HCT116 (cell line): Measurements from ENCODE around the gene TNNI2. TPM values are rescaled to one million over a fixed set of nuclear protein-coding genes. Genes with fewer than 3 reads are reported as not detected.

ENCODE experiments used
- ATAC-seq: fragments of 200-7000 bp; cut with Tn5 transposase; 2 replicates; pipeline ENCODE4 v1.9.1; 2020; ENCODE audit warnings: mild to moderate bottlenecking, moderate library complexity
- BruUV-seq: library from RNA; stranded (reverse); fragments of 400-500 nt; replicated peaks from 2 replicates; lab custom pipeline; 2021; lab: Mats Ljungman, UMichigan
- CTCF ChIA-PET: fragments of 300-600 bp; sonication (Branson Sonifier 250); formaldehyde crosslinking; loops from one replicate; lab custom pipeline; 2021; ENCODE audit warnings: antibody characterized with exemption; lab: Charles Lee
- POLR2A ChIA-PET: fragments of 300-600, 350-600 bp; sonication (Branson Sonifier 250); formaldehyde crosslinking; loops from one replicate; lab custom pipeline; 2021; ENCODE audit warnings: antibody characterized with exemption; lab: Charles Lee
- RAD21 ChIA-PET, 2 experiments: fragments of 300-600 bp; sonication (Branson Sonifier 250); formaldehyde crosslinking; loops; one replicate each; lab custom pipeline; 2023; ENCODE audit warnings: low total read pairs in 2 of 2; ENCODE audit not compliant: uncharacterized antibody in 2 of 2, unreplicated experiment in 2 of 2, low non-redundant PET in 1 of 2; lab: Charles Lee
- DNase-seq: peaks from one replicate; pipeline ENCODE4 v3.0.0-alpha.2; 2010; ENCODE audit warnings: low read depth, low spot score
- H2AFZ ChIP-seq: fragments of 200-600 bp; shearing (Covaris generic), sonication (generic); 2 replicates; pipeline ENCODE4 v1.6.1; 2017; ENCODE audit warnings: low read depth, mixed run types, mixed read lengths, antibody characterized with exemption, low read length; ENCODE audit not compliant: poor library complexity, severe bottlenecking
- H3K27ac ChIP-seq: 2 replicates; pipeline ENCODE4 v1.5.1; 2012; ENCODE audit warnings: low read depth, low read length
- H3K27me3 ChIP-seq: fragments of 200-600 bp; sonication (generic); 2 replicates; pipeline ENCODE4 v1.6.1; 2016; ENCODE audit warnings: mixed run types, low read length, mixed read lengths; ENCODE audit not compliant: insufficient read depth
- H3K36me3 ChIP-seq, 2 experiments: fragments of 200-500 bp in 1 of 2; fragments of 200-600 bp in 1 of 2; sonication (Bioruptor generic) in 1 of 2; sonication (generic) in 1 of 2; 2 replicates each; pipeline versions ENCODE4 v1.5.1 to v1.6.1; 2014 to 2016; ENCODE audit warnings: low read length in 2 of 2, inconsistent platforms in 1 of 2, mixed read lengths in 1 of 2, mixed run types in 1 of 2; ENCODE audit not compliant: insufficient read depth in 2 of 2, control insufficient read depth in 1 of 2
- H3K4me1 ChIP-seq, 2 experiments: fragments of 200-600 bp in 1 of 2; sonication (generic) in 1 of 2; 2 replicates each; pipeline versions ENCODE4 v1.5.1 to v1.6.1; 2012 to 2017; ENCODE audit warnings: low read length in 2 of 2, inconsistent platforms in 1 of 2, mild to moderate bottlenecking in 1 of 2, mixed read lengths in 1 of 2, mixed run types in 1 of 2, moderate library complexity in 1 of 2; ENCODE audit not compliant: insufficient read depth in 2 of 2, control insufficient read depth in 1 of 2
- H3K4me2 ChIP-seq: fragments of 200-600 bp; sonication (generic); 2 replicates; pipeline ENCODE4 v1.6.1; 2017; ENCODE audit warnings: mixed run types, low read length, mixed read lengths
- H3K4me3 ChIP-seq, 2 experiments: fragments of 200-600 bp in 1 of 2; sonication (generic) in 1 of 2; replicated peaks in 1 of 2; 2 replicates each; pipeline ENCODE4 v1.5.1; 2011 to 2016; ENCODE audit warnings: low read length in 2 of 2, control low read depth in 1 of 2, low read depth in 1 of 2, mild to moderate bottlenecking in 1 of 2, mixed read lengths in 1 of 2, mixed run types in 1 of 2
- H3K79me2 ChIP-seq: fragments of 200-600 bp; sonication (generic); 2 replicates; pipeline ENCODE4 v1.6.1; 2017; ENCODE audit warnings: mild to moderate bottlenecking, mixed run types, low read length, moderate library complexity, mixed read lengths; ENCODE audit not compliant: insufficient read depth
- H3K9ac ChIP-seq: fragments of 200-600 bp; sonication (generic); 2 replicates; pipeline ENCODE4 v1.6.1; 2016; ENCODE audit warnings: low read length, mixed read lengths
- H3K9me2 ChIP-seq: fragments of 200-600 bp; sonication (generic), shearing (Covaris generic); 2 replicates; pipeline ENCODE4 v1.6.1; 2017; ENCODE audit warnings: mixed run types, mild to moderate bottlenecking, moderate library complexity; ENCODE audit not compliant: insufficient read depth
- H3K9me3 ChIP-seq, 2 experiments: fragments of 200-500 bp in 1 of 2; fragments of 200-600 bp in 1 of 2; sonication (Bioruptor generic) in 1 of 2; sonication (generic) in 1 of 2; 2 replicates each; pipeline ENCODE4 v1.6.1; 2014 to 2017; ENCODE audit warnings: low read length in 2 of 2, mixed read lengths in 2 of 2, inconsistent platforms in 1 of 2, low read depth in 1 of 2, mild to moderate bottlenecking in 1 of 2, mixed run types in 1 of 2, moderate library complexity in 1 of 2; ENCODE audit not compliant: control insufficient read depth in 1 of 2, insufficient read depth in 1 of 2
- H4K20me1 ChIP-seq: fragments of 200-600 bp; sonication (generic), shearing (Covaris generic); 2 replicates; pipeline ENCODE4 v1.6.1; 2017; ENCODE audit warnings: mixed run types, mild to moderate bottlenecking, moderate library complexity; ENCODE audit not compliant: insufficient read depth
- POLR2A ChIP-seq: IDR thresholded peaks from 2 replicates; pipeline ENCODE4 v1.7.0; 2011; ENCODE audit warnings: borderline replicate concordance; ENCODE audit not compliant: insufficient read depth, insufficient read length; ENCODE audit errors: extremely low read depth
- POLR2AphosphoS5 ChIP-seq: IDR thresholded peaks from 2 replicates; pipeline ENCODE4 v1.6.1; 2011; ENCODE audit warnings: mild to moderate bottlenecking, low read depth, low read length, moderate library complexity
- SP1 ChIP-seq: IDR thresholded peaks from 2 replicates; pipeline ENCODE4 v1.6.1; 2012; ENCODE audit warnings: low read depth
- intact Hi-C: fragments of 100-400 bp; cut with micrococcal nuclease; formaldehyde crosslinking; loops from 2 replicates; pipeline ENCODE4 v1.10.0; 2022
- total RNA-seq: library from RNA; stranded (reverse); gene quantifications from one replicate; pipeline ENCODE4 v1.2.1, GENCODE V29; 2021; ENCODE audit not compliant: unreplicated experiment
- TF ChIP-seq, protein P1 (sequence below): IDR thresholded peaks from 2 replicates; pipeline ENCODE4 v1.6.1; 2012
- TF ChIP-seq, protein P2 (sequence below): IDR thresholded peaks from 2 replicates; pipeline ENCODE4 v1.6.1; 2011; ENCODE audit warnings: mild to moderate bottlenecking, low read length, moderate library complexity; ENCODE audit not compliant: insufficient replicate concordance; ENCODE audit errors: extremely low read depth

The TNNI2 gene
- total RNA-seq, 1 experiment from 2014 or later = not detected

DNA sequence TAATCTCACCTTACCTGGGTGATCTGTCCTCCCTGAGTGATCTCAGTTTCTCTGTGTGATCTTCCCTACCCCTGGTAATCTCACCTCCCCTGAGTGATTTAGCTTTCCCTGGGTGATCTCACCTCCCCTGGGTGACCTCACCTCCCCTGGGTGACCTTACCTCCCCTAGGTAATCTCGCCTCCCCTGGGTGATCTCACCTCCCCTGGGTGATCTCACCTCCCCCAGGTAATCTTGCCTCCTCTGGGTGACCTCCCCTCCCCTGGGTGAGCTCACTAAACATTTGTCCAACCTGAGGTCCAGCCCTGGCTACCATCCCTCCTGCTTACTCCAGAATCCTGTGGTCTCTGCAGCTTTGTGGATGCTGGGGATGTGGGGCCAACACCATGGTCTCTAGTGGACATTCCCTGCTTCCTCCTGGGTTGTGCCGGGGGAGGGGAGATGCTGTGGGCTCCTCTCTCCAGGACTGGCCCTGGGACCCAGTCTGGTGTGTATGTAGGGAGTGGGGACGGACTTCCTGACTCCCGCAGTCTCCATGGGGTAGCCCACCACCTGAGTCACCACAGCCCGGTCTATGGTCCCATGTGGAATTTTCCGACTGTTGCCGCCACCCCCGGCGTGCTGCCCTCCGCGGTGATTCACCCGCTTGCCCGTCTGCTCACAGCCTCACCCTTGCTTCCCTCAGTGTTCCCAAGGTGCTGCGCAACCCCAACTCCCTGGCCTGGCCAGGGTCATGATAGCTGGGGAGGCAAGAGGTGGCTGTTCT, 24.0 kb downstream of the TNNI2 start:
- Histone ChIP-seq H3K36me3 (no peaks in the 10 kb centered on the region), H3K79me2 (no peaks in the 10 kb centered on the region), H4K20me1 (no peaks in the 10 kb centered on the region), H3K9me2 (no peaks in the 10 kb centered on the region), H3K4me2 (peak overlapping the region; percentile 93), H3K9ac (peak overlapping the region; percentile 64), H2AFZ (peak overlapping the region; percentile 57), H3K4me1 (peaks cover 27 to 30% of the 10 kb centered on the region in 2 experiments), H3K27ac (peak overlapping the region; percentile 84), H3K9me3 (no peaks in the 10 kb centered on the region), H3K4me3 (peak overlapping the region; percentile 27 to 48), H3K27me3 (no peaks in the 10 kb centered on the region)
- POLR2A ChIA-PET = no interaction called here
- peak; percentile 33 for DNase-seq
- ATAC-seq = peak; percentile 80
- intact Hi-C loops = no loop called here
- CTCF ChIA-PET = interaction anchor here (1.1 to 1.2 kb wide), 2 partner anchors 13 to 19 kb away, joined by 3 to 5 read pairs; no protein-coding TSS in a partner anchor
- RAD21 ChIA-PET = no interaction called here
- TF ChIP-seq SP1 = peak; percentile 79
- TF ChIP-seq, protein P1, sequence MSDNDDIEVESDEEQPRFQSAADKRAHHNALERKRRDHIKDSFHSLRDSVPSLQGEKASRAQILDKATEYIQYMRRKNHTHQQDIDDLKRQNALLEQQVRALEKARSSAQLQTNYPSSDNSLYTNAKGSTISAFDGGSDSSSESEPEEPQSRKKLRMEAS = no peak
- no TSS peak for BruUV-seq

DNA sequence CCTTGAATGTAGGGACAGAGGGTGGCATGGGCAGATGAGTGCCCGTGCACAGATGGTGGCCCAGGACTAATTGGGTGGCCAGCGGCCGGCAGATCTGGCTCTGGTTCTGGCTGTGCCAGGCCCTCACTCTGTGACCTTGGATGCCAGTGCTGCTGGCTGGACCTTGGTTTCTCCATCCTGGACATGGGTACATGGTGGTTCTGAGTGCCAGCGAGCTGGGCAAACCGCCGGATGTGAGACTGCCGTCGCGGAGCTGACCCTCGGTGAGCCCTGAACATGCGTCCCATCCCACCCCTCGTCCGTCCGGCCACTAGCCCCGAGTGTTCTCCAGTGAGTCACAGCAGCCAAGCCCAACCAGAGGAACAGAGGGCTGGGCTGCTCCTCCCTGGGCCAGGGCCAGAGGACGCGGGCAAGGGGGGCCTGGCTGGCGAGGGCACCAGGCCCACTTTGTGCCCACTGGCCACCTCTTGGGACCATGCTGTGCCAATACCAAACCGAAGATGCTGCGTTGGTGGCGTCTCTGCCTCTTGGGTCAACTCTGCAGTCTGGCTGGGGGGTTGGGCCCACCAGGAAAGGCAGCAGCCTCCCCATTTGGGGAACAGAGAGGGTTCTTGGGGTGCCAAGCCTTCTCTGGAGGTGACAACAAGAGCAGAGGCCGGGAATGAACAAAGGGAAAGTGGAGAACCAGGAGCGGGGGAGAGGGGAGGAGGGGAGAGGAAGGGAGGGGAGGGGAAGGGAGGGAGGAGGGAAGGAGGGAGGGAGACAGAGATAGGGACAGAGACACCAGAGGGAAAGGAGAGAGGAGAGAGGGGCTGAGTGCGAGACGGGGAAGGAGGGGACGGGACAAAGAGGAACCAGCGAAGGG, 24.8 kb downstream of the TNNI2 start:
- DNase-seq (peak; percentile 68), ATAC-seq (peak; percentile 93)
- Histone ChIP-seq H3K9ac (peak overlapping the region; percentile 64), H3K79me2 (no peaks in the 10 kb centered on the region), H4K20me1 (no peaks in the 10 kb centered on the region), H3K36me3 (no peaks in the 10 kb centered on the region), H2AFZ (peak overlapping the region; percentile 57), H3K27me3 (no peaks in the 10 kb centered on the region), H3K4me1 (peaks cover 27 to 30% of the 10 kb centered on the region in 2 experiments), H3K4me2 (peak overlapping the region; percentile 93), H3K27ac (peak overlapping the region; percentile 84), H3K9me3 (no peaks in the 10 kb centered on the region), H3K4me3 (peak overlapping the region; percentile 27 to 48), H3K9me2 (no peaks in the 10 kb centered on the region)
- intact Hi-C loops = no loop called here
- TF ChIP-seq POLR2AphosphoS5 = peak; percentile 65; the same call in 1 of the 2 replicates
- TF ChIP-seq POLR2A = no peak
- TF ChIP-seq, protein P2, sequence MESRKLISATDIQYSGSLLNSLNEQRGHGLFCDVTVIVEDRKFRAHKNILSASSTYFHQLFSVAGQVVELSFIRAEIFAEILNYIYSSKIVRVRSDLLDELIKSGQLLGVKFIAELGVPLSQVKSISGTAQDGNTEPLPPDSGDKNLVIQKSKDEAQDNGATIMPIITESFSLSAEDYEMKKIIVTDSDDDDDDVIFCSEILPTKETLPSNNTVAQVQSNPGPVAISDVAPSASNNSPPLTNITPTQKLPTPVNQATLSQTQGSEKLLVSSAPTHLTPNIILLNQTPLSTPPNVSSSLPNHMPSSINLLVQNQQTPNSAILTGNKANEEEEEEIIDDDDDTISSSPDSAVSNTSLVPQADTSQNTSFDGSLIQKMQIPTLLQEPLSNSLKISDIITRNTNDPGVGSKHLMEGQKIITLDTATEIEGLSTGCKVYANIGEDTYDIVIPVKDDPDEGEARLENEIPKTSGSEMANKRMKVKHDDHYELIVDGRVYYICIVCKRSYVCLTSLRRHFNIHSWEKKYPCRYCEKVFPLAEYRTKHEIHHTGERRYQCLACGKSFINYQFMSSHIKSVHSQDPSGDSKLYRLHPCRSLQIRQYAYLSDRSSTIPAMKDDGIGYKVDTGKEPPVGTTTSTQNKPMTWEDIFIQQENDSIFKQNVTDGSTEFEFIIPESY = peak; percentile 46
- TF ChIP-seq, protein P1 = peak; percentile 90; the same call in 1 of the 2 replicates
- BruUV-seq = no TSS peak
- CTCF ChIA-PET = no interaction called here
- POLR2A ChIA-PET = no interaction called here
- RAD21 ChIA-PET = no interaction called here
